ENCODE data around the gene C1orf21. TPM values are rescaled to one million over a fixed set of nuclear protein-coding genes. Genes with fewer than 3 reads are reported as not detected.
A peak's percentile ranks its signal among the peaks of the same experiment; 100 is the strongest.

The C1orf21 gene
- polyA plus RNA-seq, 3 donors: 0.23 to 1.1 (median 0.28) TPM

DNA sequence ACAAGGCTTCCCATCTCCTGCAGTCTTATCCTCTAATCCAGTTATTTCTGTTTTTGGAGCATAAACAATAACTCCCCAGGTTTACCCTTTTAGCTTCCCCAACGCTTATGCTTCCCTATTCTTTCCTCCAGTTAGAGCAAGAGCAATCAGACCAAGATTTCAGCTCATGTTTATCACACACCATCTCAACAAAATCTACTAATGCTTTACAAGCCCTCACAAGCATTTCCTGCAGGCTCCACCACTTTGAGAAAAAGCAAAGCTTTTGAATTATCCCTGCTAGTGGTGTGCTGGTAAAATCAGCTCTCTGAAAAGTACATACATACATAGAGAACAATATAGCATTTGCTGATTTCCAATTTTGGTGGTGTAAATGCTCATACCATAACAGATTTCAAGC is 275.0 kb downstream of the C1orf21 start:
- Histone ChIP-seq H3K79me2 (ENCODE audit: insufficient read depth, low read length) (no peaks in the 10 kb centered on the region), H3K4me2 (replicated peaks; ENCODE audit: extremely low read depth, low read length, poor library complexity, severe bottlenecking) (no peak overlapping the region), H4K20me1 (ENCODE audit: insufficient read depth, low read length) (no peaks in the 10 kb centered on the region), H2AFZ (ENCODE audit: insufficient read depth, low read depth, low read length, poor library complexity, severe bottlenecking) (no peak overlapping the region), H3K9ac (ENCODE audit: insufficient read depth, low read length, poor library complexity, severe bottlenecking) (no peak overlapping the region), H3K9me3 (replicated peaks in 1 of 2; ENCODE audit: control insufficient read depth in 1 of 2, insufficient read depth in 1 of 2, low read length in 2 of 2) (no peaks in the 10 kb centered on the region), H3K4me1 (ENCODE audit: control insufficient read depth in 1 of 2, insufficient read depth in 2 of 2, low read length in 2 of 2) (peaks cover 9% of the 10 kb centered on the region in 2 donors), H3K27ac (ENCODE audit: low read depth in 1 of 2, low read length in 2 of 2) (no peak overlapping the region), H3K27me3 (ENCODE audit: control insufficient read depth in 2 of 2, insufficient read depth in 2 of 2, low read length in 2 of 2) (no peaks in the 10 kb centered on the region), H3K36me3 (replicated peaks in 1 of 2; ENCODE audit: control insufficient read depth in 1 of 2, insufficient read depth in 2 of 2, low read length in 2 of 2) (no peaks in the 10 kb centered on the region), H3K4me3 (replicated peaks in 1 of 3; ENCODE audit: low read depth in 2 of 3, low read length in 3 of 3) (no peak overlapping the region)
- 7% methylated on average over 1 of the region's 1 CpG for WGBS (ENCODE audit: insufficient coverage)
- peaks cover 11% of the 10 kb centered on the region for H3K4me1 Mint-ChIP-seq
- H3K4me3 Mint-ChIP-seq: no peak overlapping the region
- DNase-seq: no peak
- peaks cover 0 to 7% (median 3%) of the 10 kb centered on the region in 3 donors for H3K27me3 Mint-ChIP-seq (ENCODE audit: low read depth in 3 of 3)
- no peak overlapping the region for H3K27ac Mint-ChIP-seq
- no peaks in the 10 kb centered on the region for H3K9me3 Mint-ChIP-seq
- intact Hi-C loops (cut with micrococcal nuclease): loop anchor here in 1 of 2 donors (5.0 to 10.0 kb wide), 2 partner anchors 437 to 584 kb away; no protein-coding TSS in a partner anchor
- H3K36me3 Mint-ChIP-seq: no peaks in the 10 kb centered on the region
- TF ChIP-seq, protein P1, sequence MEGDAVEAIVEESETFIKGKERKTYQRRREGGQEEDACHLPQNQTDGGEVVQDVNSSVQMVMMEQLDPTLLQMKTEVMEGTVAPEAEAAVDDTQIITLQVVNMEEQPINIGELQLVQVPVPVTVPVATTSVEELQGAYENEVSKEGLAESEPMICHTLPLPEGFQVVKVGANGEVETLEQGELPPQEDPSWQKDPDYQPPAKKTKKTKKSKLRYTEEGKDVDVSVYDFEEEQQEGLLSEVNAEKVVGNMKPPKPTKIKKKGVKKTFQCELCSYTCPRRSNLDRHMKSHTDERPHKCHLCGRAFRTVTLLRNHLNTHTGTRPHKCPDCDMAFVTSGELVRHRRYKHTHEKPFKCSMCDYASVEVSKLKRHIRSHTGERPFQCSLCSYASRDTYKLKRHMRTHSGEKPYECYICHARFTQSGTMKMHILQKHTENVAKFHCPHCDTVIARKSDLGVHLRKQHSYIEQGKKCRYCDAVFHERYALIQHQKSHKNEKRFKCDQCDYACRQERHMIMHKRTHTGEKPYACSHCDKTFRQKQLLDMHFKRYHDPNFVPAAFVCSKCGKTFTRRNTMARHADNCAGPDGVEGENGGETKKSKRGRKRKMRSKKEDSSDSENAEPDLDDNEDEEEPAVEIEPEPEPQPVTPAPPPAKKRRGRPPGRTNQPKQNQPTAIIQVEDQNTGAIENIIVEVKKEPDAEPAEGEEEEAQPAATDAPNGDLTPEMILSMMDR (IDR thresholded peaks at IDR 0.05): no peak

DNA sequence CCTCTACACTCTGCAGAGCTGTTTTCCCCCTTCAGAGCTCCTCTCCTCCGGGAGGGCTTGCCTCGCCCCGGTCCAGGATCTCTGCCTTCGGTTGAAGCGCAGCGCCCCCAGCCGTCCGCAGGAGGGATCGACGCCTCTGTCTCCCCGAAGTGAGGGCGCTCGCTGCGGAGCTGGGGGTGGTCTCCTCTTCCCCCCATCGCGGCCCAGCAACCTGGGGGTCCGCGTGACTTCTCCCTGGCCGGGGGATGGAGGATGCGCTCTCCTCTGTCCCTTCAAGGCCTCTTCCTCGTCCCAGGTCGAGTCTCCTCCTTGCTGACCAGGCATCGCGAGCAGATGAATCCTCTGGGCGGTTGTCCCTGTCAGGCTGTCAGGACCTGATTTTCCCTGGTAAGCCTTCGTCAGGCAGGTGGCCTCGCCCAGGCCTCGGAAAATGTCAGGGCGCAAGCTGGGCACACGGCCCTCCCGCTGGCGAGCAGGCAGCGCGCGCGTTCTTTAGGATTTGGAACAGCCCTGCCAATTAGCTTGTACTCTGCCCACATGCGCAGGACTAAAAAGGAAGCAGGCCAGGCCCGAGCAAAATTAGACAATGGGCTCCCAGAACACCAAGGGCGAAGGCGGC is 277.3 kb downstream of the C1orf21 start:
- peaks cover 9% of the 10 kb centered on the region in 2 donors for H3K4me1 ChIP-seq (ENCODE audit: control insufficient read depth in 1 of 2, insufficient read depth in 2 of 2, low read length in 2 of 2)
- H3K9me3 Mint-ChIP-seq: no peaks in the 10 kb centered on the region
- no peak overlapping the region for H3K9ac ChIP-seq (ENCODE audit: insufficient read depth, low read length, poor library complexity, severe bottlenecking)
- peak overlapping the region; percentile 66 for H2AFZ ChIP-seq (ENCODE audit: insufficient read depth, low read depth, low read length, poor library complexity, severe bottlenecking)
- peak overlapping the region in 2 of 3 experiments; percentile 7 to 43 for H3K4me3 ChIP-seq (replicated peaks in 1 of 3; ENCODE audit: low read depth in 2 of 3, low read length in 3 of 3)
- no peaks in the 10 kb centered on the region for H3K36me3 ChIP-seq (replicated peaks in 1 of 2; ENCODE audit: control insufficient read depth in 1 of 2, insufficient read depth in 2 of 2, low read length in 2 of 2)
- H3K27me3 ChIP-seq (ENCODE audit: control insufficient read depth in 2 of 2, insufficient read depth in 2 of 2, low read length in 2 of 2): no peaks in the 10 kb centered on the region
- peak overlapping the region; percentile 63 for H3K4me2 ChIP-seq (replicated peaks; ENCODE audit: extremely low read depth, low read length, poor library complexity, severe bottlenecking)
- no peak overlapping the region for H3K27ac ChIP-seq (ENCODE audit: low read depth in 1 of 2, low read length in 2 of 2)
- peaks cover 11% of the 10 kb centered on the region for H3K4me1 Mint-ChIP-seq
- H3K27me3 Mint-ChIP-seq (ENCODE audit: low read depth in 3 of 3): peaks cover 0 to 7% (median 3%) of the 10 kb centered on the region in 3 donors
- no peaks in the 10 kb centered on the region for H4K20me1 ChIP-seq (ENCODE audit: insufficient read depth, low read length)
- H3K4me3 Mint-ChIP-seq: peak overlapping the region; percentile 73 to 92
- intact Hi-C loops (cut with micrococcal nuclease): loop anchor here (2.0 to 10.0 kb wide), 3 partner anchors 439 to 589 kb away; no protein-coding TSS in a partner anchor
- H3K79me2 ChIP-seq (ENCODE audit: insufficient read depth, low read length): no peaks in the 10 kb centered on the region
- peak; percentile 27 to 56 (median 49) for DNase-seq
- peak overlapping the region in 2 of 7 donors; percentile 40 to 66 for H3K27ac Mint-ChIP-seq
- no peaks in the 10 kb centered on the region for H3K9me3 ChIP-seq (replicated peaks in 1 of 2; ENCODE audit: control insufficient read depth in 1 of 2, insufficient read depth in 1 of 2, low read length in 2 of 2)
- no peaks in the 10 kb centered on the region for H3K36me3 Mint-ChIP-seq
- 25% methylated on average over 39 of the region's 40 CpGs for WGBS (ENCODE audit: insufficient coverage)
- TF ChIP-seq, protein P1 (IDR thresholded peaks at IDR 0.05): peak; percentile 98
